Measurements from ENCODE around the gene RNF114.
"Not testable (repeated sequence)": the region's sequence is repeated elsewhere in the genome, so short reads cannot be mapped to it uniquely, and the experiment has no call there.

RNF114 gene

GRCh38 chr20:49936153-49937026 is at the start of gene RNF114:
TSS of gene RNF114 (plus strand) at chr20:49936397. CDS start at chr20:49936413, 16 bp downstream.
- DNase-seq: peak; percentile 90

- no peak for DNase-seq
Measured at GRCh38 chr20:49886571-49887213, 49.5 kb upstream of the RNF114 start.

GRCh38 chr20:49887251-49888211 is 48.7 kb upstream of the RNF114 start:
- DNase-seq: no peak

GRCh38 chr20:49888212-49889000 is 47.8 kb upstream of the RNF114 start:
- DNase-seq: peak; percentile 41

- no peak for DNase-seq
Measured at GRCh38 chr20:49889001-49889934, 46.9 kb upstream of the RNF114 start.

GRCh38 chr20:49889935-49890333 is 46.3 kb upstream of the RNF114 start:
- no peak for DNase-seq

GRCh38 chr20:49890471-49891361 is 45.5 kb upstream of the RNF114 start:
- DNase-seq: peak; percentile 35

- peak; percentile 66 for DNase-seq
Measured at GRCh38 chr20:49891476-49892110, 44.6 kb upstream of the RNF114 start.

GRCh38 chr20:49892260-49892659 is 43.9 kb upstream of the RNF114 start:
- DNase-seq: no peak

GRCh38 chr20:49892817-49893216 is 43.4 kb upstream of the RNF114 start:
- DNase-seq: no peak

GRCh38 chr20:49893242-49894072 is 42.7 kb upstream of the RNF114 start:
- no peak for DNase-seq

GRCh38 chr20:49894073-49894470 is 42.1 kb upstream of the RNF114 start:
- DNase-seq: no peak

- not testable (repeated sequence) for DNase-seq
Measured at GRCh38 chr20:49895474-49896093, 40.6 kb upstream of the RNF114 start.

GRCh38 chr20:49896204-49896603 is 40.0 kb upstream of the RNF114 start:
- DNase-seq: no peak

- no peak for DNase-seq
Measured at GRCh38 chr20:49899541-49900383, 36.4 kb upstream of the RNF114 start.

GRCh38 chr20:49901588-49901987 is 34.6 kb upstream of the RNF114 start:
- DNase-seq: no peak

All from fibroblast of upper back skin (primary cell).